Left lobe of liver (tissue), 2 donors: ENCODE results near the gene AMER3. TPM values are rescaled to one million over a fixed set of nuclear protein-coding genes. Genes with fewer than 3 reads are reported as not detected.

Experiments
- ATAC-seq: fragments of 200-7000 bp; cut with Tn5 transposase; one replicate; pipeline ENCODE4 v1.9.1; 2020; ENCODE audit warnings: mild to moderate bottlenecking, moderate library complexity
- DNase-seq: peaks from one replicate; pipeline ENCODE4 v3.0.0-alpha.2; 2020; ENCODE audit warnings: low spot score
- total RNA-seq: library from RNA; stranded (reverse); gene quantifications from one replicate; pipeline ENCODE4 v1.2.1, GENCODE V29; 2021
- donor health status: DM: no; HTN: no; CAD: no; lungs with moderate emphysema.
- donor health status: DM: no; HTN: yes; CAD: no.

The AMER3 gene
- total RNA-seq, 1 donor from 2014 or later, result not detected

DNA sequence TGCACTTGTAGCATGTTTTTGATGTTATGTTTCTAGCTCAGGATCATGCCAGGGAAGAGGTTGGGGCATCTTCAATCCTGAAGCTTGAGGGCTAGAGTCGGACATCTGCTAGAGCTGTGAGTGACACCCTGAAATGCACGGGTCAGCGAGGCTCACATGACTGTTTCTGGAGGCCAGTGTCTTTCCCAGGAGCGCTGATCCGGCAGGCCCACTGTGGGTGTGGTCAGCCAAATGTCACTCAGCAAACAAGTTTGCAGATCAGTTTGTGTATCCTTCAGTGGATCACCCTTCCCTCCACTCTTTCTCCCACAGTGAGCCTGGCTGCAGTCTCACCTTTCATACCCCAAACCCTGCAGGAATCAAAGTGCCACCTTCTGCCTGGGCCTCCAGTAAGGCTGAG, 58.4 kb downstream of the AMER3 start:
- ATAC-seq (no peak), DNase-seq (no peak)

DNA sequence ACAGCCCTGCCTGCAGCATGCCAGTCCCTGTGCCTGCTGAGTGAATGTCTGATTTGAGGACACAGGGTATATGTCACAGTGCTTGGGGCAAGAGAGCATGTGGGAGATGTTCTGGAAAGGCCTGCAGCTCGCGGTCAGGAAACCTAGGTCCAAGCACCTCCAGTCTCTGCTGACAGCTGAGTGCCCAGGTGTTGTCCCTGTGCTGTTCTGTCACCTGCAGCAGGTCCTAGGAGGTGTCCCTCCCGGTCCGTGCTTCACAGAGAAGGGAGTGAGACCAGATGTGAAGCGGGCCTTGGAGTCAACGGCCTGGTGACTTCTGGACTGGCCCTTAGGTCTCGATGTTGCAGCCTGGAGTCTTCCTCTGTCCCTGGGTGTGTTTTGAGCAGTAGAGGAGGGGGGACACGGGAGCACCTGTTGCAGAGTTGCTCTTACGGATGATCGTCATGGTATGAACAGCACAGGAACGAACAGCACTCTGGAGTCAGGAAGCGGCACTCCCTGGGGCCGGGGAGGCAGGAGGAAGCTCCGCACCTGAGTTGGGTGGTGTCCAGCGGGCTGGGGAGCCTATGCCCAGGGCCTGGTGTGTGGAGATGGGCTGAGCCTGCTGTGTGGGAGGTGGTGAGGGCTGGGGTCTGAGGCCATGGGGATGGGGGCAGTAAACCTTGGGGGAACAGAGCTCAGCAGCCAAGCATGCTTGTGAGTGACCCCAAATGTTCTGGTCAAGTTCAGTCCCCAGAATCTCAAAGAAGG, 59.8 kb downstream of the AMER3 start:
- DNase-seq, result no peak
- ATAC-seq, result no peak

Other genes with a start within 250 kb of the AMER3 start
- gene POTEI, start 246.2 kb upstream of the AMER3 start, total RNA-seq, result not detected
- not detected for gene CFC1B, start 234.3 kb upstream of the AMER3 start, total RNA-seq
- not detected for gene CFC1, start 156.0 kb upstream of the AMER3 start, total RNA-seq
- not detected for gene POTEJ, start 144.1 kb upstream of the AMER3 start, total RNA-seq
- not detected for gene GPR148, start 26.5 kb upstream of the AMER3 start, total RNA-seq
- 1.3 TPM for gene ARHGEF4, start 81.4 kb downstream of the AMER3 start, total RNA-seq